Peyer's patch (tissue), 4 donors: ENCODE measurements around the gene ZNF25.

Experiments
- CTCF ChIP-seq, 6 experiments: fragments of 450-650 bp in 4 of 6; fragments of 200-600 bp in 2 of 6; sonication (generic) in 1 of 6; IDR thresholded peaks; one replicate each; pipeline ENCODE4 v1.5.1; 2017 to 2019; ENCODE audit warnings: antibody characterized with exemption in 6 of 6, mild to moderate bottlenecking in 3 of 6, moderate library complexity in 1 of 6
- POLR2A ChIP-seq, 2 donors: fragments of 450-650 bp; IDR thresholded peaks; one replicate each; pipeline ENCODE4 v1.5.1; 2017; ENCODE audit warnings: antibody characterized with exemption in 2 of 2, mild to moderate bottlenecking in 2 of 2, moderate library complexity in 2 of 2

DNA sequence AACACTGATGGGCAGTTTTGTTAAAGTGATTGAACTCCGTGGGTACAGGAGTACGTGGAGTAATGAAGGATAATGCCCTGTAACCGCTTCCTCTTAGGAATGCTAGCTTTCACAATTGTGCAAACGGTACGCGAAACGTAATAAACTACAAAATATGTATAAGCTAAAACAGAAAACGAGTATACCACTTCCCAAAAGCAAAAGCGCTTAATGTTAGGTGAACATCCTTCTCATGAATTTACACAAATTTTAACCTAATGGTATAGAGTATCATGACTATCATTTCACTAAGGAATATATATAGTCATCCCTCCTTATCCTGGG lies 395 bp upstream of the ZNF25 start:
- TF ChIP-seq CTCF (IDR thresholded peaks at IDR 0.05) (no peak), POLR2A (IDR thresholded peaks at IDR 0.05) (no peak)
